ENCODE data around the gene TMEM53.

Gene TMEM53

GRCh38 chr1:44660176-44660575 is 14.1 kb downstream of the TMEM53 start:
- no peak for TF ChIP-seq CTCF (IDR thresholded peaks at IDR 0.05; ENCODE audit: low read depth, low read length, missing control alignments)
- in situ Hi-C loops (cut with HindIII; ENCODE audit: low sequenced_read_pairs): no loop called here
- DNase-seq (ENCODE audit: low read depth): no peak
- H3K4me3 ChIP-seq (ENCODE audit: low read depth, low read length): no peak overlapping the region

- no peak for DNase-seq (ENCODE audit: low read depth)
- no peak overlapping the region for H3K4me3 ChIP-seq (ENCODE audit: low read depth, low read length)
- no peak for TF ChIP-seq CTCF (IDR thresholded peaks at IDR 0.05; ENCODE audit: low read depth, low read length, missing control alignments)
- in situ Hi-C loops (cut with HindIII; ENCODE audit: low sequenced_read_pairs): no loop called here
Observed at GRCh38 chr1:44659566-44659965, 14.7 kb downstream of the TMEM53 start.

GRCh38 chr1:44655609-44656008 is 18.7 kb downstream of the TMEM53 start:
- in situ Hi-C loops (cut with HindIII; ENCODE audit: low sequenced_read_pairs): no loop called here
- TF ChIP-seq CTCF (IDR thresholded peaks at IDR 0.05; ENCODE audit: low read depth, low read length, missing control alignments): peak; percentile 97
- no peak for DNase-seq (ENCODE audit: low read depth)
- H3K4me3 ChIP-seq (ENCODE audit: low read depth, low read length): no peak overlapping the region

GRCh38 chr1:44654621-44655187 is 19.6 kb downstream of the TMEM53 start:
- no peak for TF ChIP-seq CTCF (IDR thresholded peaks at IDR 0.05; ENCODE audit: low read depth, low read length, missing control alignments)

GRCh38 chr1:44653107-44653964 is 20.9 kb downstream of the TMEM53 start:
- no peak overlapping the region for H3K4me3 ChIP-seq (ENCODE audit: low read depth, low read length)
- in situ Hi-C loops (cut with HindIII; ENCODE audit: low sequenced_read_pairs): no loop called here

More at GRCh38 chr1:44654621-44655187, 19.6 kb downstream of the TMEM53 start:
- in situ Hi-C loops (cut with HindIII; ENCODE audit: low sequenced_read_pairs): no loop called here
- no peak overlapping the region for H3K4me3 ChIP-seq (ENCODE audit: low read depth, low read length)
- no peak for DNase-seq (ENCODE audit: low read depth)

More at GRCh38 chr1:44653107-44653964, 20.9 kb downstream of the TMEM53 start:
- no peak for DNase-seq (ENCODE audit: low read depth)
- TF ChIP-seq CTCF (IDR thresholded peaks at IDR 0.05; ENCODE audit: low read depth, low read length, missing control alignments): no peak
